NCI-H1417 (cell line): ENCODE data around the gene UNC5C.
A peak's percentile ranks its signal among the peaks of the same experiment; 100 is the strongest.

Source experiments
- DNase-seq, 3 experiments: peaks; one replicate each; lab custom pipeline; 2025; lab: John Stamatoyannopoulos, UW

The UNC5C gene

GRCh38 chr4:95268819-95269565 lies 279.8 kb downstream of the UNC5C start:
- DNase-seq: peak in 2 of 3 experiments; percentile 44 to 83

GRCh38 chr4:95267081-95267480 lies 281.7 kb downstream of the UNC5C start:
- no peak for DNase-seq

DNA sequence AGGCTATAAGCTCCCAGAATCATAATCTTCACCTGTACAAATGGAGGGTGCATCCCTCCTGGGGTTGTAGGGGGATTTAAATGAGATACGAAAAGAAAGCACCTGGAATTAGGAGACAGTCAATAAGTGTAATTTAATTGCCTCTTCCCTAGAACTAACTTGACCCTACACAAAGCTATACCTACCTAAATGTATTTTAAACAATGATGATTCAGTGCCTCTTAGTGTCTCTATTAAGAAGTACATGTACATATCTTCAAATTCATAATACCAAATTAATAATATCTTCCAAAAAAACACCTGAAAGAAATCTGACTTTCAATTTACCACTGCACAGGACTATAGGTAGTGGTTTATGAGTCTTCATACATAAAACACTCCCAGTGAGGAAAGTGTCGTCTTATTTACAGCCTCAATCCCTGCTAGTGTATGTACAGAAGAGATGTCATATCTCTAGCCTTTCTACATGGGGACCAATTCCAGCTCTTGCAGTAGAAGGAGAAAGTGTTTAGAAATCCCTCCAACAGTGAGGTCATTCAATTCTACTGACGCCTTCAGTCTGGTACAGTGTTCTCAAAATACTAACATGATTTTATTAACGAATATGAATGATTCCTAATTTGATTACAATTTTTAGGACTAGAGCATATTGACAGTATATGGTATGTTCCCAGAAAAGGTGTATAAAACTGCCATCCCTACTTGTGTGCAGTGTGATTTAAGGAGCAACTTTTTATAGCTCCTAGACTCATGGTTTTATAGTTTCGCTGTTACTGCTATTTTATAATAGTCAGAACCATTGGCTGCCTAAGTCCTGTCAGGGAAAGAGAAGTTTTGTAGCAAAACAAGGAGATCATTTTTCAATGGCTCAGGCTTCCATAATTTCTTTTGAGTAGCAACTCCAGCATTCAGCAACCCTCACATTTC lies 282.7 kb downstream of the UNC5C start:
- no peak for DNase-seq

GRCh38 chr4:95264843-95265242 lies 283.9 kb downstream of the UNC5C start:
- DNase-seq: no peak

- DNase-seq: no peak
These were observed 284.8 kb downstream of the UNC5C start for GRCh38 chr4:95263960-95264359.

GRCh38 chr4:95263391-95263790 lies 285.4 kb downstream of the UNC5C start:
- no peak for DNase-seq

GRCh38 chr4:95256108-95256835 lies 292.5 kb downstream of the UNC5C start:
- no peak for DNase-seq

DNA sequence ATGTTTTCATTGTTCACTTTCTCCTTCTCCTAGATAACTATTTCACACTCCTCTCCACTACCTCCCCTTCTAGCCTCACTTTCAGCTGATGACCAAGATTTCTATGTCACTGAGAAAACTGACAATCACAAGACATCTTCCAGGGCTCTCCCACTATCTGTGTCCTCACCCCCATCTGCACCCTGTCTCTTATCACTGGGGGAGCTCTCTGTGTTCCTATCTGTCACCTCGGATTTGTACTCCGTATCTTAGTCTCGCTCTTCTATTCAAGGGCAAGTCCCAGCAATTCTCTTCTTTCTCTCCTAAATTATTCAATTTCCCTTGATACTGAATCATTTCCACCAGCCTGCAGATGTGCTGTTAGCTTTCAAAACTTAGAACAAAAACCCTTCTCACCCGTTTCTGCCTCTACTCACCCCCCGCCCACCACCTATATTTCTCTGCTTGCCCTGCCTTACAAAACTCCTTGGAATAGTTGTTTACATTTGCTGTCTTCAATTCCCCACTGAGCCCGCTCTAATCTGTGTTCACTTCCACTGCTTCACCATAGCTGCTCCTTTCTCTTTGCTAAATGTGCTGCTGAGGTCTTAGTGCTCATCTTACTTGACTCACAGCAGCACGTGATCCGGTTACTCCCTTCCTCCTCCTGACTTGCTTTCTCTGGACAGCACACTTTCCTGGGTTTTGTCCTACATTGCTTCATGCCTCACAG lies 293.2 kb downstream of the UNC5C start:
- no peak for DNase-seq

- DNase-seq: no peak
These were observed 297.2 kb downstream of the UNC5C start for GRCh38 chr4:95251568-95251967.

DNA sequence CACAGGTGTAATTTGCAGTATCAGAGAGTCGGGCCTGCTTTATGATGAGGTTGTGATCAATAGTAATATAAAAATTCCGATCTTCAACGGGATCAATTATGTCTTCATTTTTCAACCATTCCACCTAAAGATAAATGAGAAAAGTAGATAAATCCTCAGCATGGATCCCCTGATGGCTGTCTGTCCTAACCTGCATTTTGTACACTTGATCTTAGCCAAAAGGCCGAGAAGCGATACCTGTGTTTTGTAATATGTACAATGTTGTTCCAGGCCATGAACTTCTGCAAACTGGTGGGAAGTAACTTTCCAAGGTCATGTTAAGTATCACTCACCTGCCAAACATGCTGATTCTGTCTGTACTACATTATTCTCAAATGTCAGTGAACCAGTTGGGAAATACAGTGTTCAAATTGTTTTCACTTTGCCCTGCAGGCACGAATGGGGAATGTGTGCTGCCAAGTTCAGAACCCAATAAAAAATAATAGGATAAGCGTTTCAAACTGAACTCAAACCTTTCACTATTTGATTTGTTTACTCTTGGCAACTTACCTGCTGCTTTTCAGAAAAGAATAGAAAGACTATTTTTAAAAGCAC lies 298.1 kb downstream of the UNC5C start:
- peak in 2 of 3 experiments; percentile 42 to 76 for DNase-seq

- DNase-seq: no peak
These were observed 299.2 kb downstream of the UNC5C start for GRCh38 chr4:95249426-95250021.

DNA sequence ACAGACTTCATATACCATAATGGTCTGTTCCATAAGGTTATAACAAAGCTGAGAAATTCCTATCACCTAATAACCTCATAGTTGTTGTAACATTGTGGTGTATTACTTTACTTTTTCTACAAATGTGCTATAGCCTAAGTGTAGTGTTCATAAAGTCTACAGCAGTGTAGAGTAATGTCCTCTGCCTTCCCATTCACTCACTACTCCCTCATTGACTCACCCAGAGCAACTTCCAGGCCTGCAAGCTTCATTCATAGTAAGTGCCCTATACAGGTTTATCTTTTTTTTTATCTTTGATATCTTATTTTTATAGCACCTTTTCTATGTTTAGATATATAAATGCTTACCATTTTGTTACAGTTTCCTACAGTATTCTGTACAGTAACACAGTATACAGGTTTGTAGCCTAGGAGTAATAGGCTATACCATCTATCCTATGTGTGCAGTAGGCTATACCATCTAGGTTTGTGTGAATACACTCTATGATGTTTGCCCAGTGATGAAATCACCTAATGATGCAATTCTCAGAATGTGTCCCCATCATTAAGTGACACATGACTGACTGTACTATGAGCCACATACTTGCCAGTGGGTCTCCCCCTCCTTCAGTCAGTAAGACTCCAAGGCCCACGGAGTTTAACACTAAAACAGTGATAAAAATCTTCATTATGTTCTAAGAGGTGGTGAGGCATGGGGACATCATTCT lies 299.9 kb downstream of the UNC5C start:
- no peak for DNase-seq

DNA sequence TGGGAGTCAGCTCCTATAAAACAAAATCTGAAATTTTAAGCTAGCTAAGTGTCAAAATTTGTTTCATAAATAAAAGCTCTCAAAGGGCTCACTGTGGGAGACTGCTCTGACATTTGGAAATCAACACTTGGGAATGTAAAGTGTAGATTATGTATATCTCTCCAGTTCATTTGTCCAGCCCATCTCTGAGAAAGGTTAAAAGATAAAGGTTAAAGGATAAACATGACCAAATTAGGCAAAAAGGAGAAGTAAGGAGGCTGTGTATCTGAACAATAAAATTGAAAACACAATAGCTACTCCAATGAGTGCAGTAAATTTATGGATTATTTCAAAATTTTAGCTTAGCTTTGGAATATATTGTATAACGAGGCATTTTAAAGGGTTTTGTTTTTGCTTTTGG lies 304.9 kb downstream of the UNC5C start:
- DNase-seq: no peak

DNA sequence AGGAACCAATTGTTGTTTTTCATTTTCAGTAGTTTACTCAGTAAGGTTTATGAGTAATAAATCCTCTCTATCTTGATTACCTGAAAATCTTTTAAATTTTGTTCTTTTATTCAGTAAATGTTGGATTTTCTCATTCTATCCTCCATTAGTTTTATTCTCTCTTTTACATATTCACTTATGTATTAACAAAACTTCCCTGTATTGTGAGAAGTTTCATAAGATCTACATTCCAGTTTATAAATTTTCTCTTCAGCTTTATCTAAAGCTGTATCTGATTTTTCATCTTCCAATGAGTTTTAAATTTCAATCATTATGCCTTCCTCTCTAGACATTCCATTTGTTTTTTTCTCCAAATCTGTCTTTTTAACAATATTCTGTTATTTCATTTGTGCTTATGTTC lies 310.2 kb downstream of the UNC5C start:
- no peak for DNase-seq

- no peak for DNase-seq
These were observed 316.2 kb downstream of the UNC5C start for GRCh38 chr4:95232358-95233156.

GRCh38 chr4:95231681-95232080 lies 317.1 kb downstream of the UNC5C start:
- DNase-seq: peak in 1 of 3 experiments; percentile 51

GRCh38 chr4:95225849-95226248 lies 322.9 kb downstream of the UNC5C start:
- DNase-seq: no peak

- DNase-seq: no peak
These were observed 324.4 kb downstream of the UNC5C start for GRCh38 chr4:95224402-95224801.
